GM03348 (cell line): Measurements from ENCODE around the gene SLC24A3.
A peak's percentile ranks its signal among the peaks of the same experiment; 100 is the strongest.

Experiments
- DNase-seq: peaks from one replicate; pipeline ENCODE4 v3.0.0; 2012; ENCODE audit warnings: low spot score

SLC24A3 gene

DNA sequence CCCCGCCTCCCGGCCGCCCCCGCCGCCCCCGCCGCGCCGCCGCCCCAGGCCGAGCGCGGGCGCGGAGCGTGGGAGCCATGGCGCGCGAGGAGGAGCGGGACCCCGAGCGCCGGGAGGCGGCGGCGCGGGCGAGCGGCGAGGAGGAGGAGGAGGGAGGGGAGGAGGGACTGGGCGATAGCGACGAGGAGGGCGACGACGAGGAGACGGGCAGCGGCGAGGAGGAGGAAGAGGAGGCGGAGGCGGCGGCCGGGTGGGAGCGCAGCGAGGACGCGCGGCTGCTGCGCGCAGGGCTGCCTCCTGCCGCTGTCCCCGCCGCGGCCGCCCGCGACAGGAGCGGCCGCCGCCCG is at the start of gene SLC24A3:
SLC24A3 (plus strand) TSS at position 174 of the 347 bp plus-strand sequence.
- DNase-seq, result no peak

DNA sequence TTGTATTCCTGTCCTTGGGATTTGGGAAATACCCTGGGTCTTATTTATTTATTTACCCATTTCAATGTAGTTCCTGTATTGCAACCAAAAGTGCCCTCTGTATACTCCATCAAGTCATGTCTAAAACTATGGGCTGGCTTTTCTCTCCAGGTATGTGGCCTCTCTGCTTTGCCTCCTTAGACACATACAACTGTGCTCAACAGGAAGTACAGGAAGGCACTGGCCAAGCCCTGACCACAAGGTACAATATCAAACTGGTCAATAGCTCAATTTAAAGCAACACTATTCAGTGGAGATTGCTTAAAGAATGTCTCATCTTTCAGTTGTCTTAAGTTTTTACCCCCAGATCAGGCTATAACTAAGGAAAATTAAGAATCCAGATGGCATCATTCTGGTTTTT is 42.3 kb upstream of the SLC24A3 start:
- no peak for DNase-seq

DNA sequence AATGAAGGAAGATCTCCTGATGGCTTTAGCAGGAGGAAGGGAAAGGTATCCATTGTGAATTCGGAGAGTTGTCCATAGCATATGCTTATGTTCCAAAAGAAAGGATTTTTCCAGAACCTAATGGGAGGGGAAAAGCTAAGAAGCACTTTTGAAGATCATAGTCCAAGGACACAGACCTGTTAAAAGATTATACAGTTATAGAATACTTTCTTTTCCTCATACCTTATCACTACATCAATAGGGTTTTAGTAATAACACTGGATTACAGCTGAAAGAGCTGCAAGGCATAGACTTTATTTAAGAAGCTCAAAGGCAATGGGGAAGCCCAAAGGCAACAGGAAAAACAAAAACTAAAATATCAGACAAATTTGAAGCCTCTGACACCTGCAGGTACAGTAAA is 39.8 kb upstream of the SLC24A3 start:
- DNase-seq, result no peak

DNA sequence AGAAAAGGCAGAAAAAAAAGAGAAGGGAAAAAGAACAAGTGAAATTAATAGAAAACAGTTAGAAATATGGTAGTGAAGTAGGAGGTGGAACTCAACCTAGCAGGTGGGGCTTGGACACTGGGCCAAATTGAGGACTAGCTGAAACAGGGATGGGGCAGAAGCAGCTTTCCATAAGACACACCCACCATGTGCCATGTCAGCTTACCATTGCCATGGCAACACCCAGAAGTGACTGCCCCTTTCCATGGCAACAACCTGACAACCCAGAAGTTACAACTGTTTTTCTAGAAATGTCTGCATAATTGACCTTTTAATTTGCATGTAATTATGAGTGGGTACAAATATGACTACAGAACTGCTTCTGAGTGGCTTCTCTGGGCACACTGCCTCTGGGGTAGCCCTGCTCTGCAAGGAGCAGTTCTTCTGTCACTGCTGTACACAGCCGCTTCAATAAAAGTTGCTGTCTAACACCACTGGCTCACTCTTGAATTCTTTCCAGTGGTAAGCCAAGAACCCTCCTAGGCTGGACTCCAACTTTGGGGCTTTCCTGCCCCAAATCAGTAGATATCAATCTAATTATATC is 35.9 kb upstream of the SLC24A3 start:
- no peak for DNase-seq

DNA sequence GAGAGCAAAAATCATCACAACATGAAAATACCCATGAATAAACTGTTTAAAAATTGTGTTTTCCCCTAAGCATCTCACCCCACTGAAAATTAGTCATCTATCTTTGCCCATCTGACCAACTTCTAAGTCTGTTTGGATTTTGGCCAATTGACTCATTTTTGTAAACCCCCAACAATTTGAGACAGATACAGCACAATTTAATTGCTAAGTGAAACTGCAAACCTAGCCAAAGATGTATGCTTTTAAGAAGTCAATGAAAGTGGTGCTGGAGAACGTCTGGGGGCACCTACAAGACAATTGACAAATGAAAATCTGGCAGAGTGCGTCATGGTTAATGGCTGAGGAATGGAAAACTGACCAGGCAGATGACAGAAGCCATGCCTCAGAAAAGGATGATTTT is 30.9 kb upstream of the SLC24A3 start:
- no peak for DNase-seq

DNA sequence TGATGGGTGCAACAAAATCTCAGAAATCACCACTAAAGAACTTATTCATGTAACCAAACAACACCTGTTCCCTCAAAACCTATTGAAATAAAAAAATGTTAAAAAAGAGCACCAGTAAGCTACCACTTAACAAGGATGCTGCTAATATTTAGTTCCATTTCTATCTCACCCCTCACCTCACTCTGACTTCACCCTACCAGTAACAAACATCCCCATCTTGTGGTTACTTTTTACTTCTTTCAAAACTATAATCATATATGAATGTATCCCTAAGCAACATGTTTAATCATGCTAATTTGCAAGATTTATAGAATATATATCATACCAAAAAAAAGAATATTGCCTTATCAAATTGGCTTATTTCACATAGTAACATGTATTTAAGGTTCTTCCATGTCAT is 27.4 kb upstream of the SLC24A3 start:
- DNase-seq, result no peak

DNA sequence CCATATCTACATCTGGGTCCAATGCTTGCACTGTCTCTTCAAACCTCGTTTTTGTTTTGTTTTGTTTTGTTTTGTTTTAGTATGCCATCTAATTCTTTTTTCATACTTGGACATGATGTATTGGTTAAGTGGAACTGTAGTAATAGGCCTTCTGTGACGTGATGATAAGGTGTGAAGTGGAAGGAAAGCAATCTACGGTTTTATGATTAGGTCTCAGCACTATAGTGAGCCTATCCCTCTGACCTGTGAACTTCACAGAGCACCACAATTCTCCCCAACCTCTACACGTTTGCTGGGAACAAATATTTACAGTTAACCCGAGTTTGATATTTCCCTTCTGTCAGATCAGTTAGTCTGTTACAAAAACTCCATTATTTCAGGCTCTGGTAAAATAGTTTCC is 19.1 kb upstream of the SLC24A3 start:
- DNase-seq, result no peak

DNA sequence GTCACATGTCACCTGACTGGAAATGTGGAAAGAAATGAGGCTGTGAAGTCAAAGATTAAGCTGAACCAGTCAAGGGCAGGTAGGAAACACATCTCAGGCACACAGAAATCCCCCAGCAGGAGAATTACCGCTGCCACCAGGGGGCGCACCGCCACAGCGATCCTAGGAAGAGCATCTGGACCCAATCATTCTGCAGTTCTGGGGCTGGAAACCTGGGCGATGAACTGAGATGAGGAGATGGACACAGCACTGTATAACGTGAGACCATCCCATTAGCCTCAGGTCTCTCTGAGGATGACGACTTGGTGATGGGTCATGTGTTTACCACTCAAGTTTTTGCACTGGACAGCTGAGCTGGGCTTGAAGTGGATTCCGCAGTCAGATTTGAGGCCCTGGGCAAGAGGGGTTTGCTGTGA is 6.5 kb upstream of the SLC24A3 start:
- peak; percentile 77 for DNase-seq

DNA sequence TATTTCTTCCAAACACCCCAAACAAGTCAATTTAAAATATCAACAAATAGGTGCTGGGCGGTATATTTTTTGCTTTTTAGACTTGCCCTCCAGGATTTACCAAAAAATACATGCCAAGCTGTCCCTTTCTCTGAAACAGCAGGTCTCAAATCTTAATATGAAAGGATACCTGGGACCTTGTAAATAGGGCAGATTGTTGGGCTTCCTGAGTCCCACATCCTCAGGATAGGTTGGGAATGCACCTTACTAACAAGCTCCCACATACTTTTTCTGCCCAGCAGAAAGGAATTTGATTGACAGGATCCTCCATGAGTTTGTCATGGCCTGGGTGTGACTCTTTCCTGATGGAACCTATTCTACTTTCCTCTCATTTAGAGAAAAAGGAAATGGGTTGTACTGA is 4.9 kb upstream of the SLC24A3 start:
- no peak for DNase-seq

DNA sequence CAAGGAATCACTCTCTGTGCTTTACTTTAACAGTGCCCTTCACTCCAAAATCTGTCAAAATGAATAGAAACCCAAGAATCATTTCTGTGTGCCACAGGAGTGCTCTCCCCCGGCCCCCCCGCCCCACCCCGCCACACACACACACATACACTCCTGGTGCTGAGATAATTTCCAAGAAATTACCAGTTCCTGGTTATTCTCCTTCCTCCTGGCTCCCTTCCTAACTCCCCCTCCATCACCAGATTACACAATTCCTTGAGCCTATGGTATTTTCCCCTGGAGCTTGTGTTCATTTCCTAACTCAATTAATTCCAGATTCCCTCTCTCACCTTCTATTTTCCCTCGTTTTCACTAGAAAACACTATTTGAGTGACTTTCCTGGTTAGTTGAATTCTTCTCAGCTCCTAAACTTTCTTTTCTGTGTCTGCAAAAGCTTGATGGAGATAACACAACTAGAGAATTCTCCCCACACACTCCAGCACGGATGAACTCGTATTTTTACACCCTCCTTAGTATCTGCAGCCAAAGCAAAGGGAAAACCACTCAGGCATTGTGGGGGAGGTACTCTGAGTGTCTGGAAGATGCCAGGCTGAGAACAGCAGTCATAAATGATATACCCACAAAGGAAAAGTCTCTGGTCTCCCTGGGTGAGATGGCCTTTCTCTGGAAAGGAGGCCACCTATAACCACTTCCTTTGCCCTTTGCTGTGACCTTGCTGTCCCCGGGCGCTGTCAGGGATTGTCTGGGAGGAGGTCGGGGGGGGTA is 1.9 kb upstream of the SLC24A3 start:
- DNase-seq, result peak; percentile 31

DNA sequence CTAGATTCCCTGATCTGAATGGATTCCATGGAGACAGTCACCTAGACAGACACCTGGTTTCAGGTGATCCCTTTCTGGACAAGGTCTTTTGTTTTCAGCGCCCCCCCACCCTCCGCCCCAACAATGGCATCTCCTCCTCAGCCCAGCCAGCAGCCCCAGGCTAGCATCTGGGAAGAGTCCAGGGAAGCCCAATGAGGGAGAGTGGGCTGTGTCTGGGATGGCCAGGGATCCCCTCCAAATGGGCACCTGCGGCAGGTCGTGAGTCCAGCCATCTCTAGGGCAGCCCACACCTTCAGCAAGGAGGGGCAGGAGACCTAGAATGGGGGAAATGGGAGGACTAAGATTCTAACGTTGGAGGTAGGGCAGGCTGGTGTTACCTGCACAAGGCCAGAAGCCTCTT is 1.2 kb upstream of the SLC24A3 start:
- no peak for DNase-seq

DNA sequence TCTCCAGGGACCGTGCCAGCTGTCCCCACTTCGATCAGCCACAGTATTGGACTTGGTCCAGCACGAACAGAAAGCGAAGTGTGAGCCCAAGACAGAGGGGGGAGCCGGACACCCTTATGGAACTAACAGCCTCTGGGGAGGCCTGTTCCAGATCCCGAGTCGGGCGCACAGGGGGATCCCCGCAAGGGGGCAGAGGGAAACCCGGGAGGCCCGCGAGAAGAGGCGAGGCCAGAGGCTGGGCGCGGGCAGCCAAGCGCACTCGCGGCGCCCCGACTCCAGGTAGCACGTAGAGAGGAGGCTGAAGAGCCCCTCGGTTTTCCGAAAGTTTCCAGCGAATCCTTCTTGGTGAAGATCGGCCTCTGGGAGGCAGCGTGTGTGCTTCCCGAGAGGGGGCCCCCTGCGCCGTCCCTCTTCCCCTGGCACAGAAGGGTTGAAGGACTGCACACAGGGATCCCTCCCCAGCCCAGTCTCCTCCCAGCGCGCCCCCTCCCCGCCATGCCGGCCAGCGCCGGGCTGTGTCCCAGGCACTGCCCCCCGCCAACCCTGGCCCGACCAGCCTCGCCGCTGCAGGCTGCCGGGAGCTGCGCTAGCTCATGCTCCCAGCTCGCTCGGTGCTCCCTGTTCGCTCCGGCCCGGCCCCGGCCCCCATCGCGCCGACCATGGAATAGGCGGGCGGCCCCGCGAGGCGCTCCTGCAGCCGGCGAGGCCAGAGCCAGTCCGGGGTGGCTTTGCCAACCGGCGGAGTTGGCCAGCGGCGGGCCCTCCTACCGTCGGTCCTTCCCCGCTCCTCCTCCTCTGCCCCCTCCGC is 577 bp upstream of the SLC24A3 start:
- peak; percentile 22 for DNase-seq

DNA sequence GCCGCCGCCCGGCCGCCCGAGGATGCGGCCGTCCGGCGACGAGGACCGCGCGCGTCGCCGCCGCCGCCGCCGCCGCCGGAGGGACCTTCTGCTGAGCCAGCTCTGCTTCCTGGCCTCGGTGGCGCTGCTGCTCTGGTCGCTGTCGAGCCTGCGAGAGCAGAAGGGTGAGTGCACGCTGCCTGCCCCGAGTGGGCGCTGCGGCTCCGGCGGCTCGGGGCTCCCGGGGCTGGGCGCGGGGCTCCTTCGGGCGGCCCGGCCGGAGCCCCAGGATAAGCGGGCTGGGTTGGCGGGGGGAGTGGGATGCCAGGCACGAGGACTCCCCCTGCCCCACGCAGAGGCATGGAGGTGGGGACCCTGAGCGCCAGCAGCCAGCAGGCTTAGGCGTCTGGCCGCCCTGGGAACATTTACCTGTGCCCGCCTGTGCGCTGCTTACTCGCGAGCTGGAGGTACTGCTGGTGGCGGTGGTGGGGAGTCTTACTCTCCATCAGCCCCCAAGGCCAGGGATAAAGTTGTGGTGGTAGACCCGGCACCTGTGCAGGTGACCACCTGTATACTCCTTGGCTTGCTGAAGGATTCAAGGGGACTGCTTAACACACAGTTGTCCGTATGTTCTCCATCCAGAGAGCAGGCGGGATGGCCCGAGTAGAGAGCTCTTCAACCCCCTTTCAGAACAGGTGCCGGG is 520 bp downstream of the SLC24A3 start:
- peak; percentile 54 for DNase-seq

DNA sequence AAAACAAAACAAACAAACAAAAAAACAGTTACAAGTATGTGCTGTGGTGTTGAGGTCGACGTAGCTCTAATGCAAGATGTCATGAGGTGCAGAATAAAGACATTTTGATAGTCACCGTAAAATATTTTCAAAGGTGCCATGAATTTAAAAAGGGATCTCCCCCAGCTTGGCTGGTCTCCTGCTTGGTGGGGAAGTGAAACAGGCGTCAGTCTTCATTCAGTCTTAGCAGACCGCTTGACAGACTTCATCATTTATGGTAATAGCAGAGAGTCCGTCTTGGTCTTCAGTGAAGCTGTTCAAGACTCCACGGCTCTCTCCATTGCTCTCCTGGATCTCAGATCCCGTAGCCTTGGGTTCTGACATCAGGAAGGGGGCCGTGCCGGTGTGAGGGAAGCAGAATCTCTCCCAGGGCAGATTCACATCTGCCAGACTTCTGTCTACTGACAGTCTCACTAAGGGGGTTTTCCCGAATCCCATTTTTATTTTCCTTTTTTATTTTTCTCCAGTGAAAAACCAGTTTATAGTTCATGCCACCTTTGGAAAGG is 1.6 kb downstream of the SLC24A3 start:
- DNase-seq, result no peak

DNA sequence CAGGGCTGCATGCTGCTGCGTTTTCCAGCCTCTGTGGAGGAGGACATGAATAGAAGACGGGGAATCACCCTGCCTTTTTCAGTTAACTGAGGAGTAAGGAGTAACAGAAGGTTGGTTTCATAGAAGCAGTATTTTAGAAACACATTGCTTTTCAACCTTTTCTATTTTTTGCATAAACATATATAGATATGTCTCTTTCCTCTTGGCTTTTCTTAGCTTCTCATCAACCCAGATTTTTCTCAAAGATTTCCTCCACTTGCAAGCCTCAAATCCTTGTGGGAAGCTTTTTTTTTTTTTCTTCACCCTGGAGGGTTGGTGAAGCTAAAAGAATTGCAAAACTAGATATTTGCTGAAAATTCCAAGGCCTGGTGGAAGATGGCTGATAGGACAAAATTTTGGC is 6.0 kb downstream of the SLC24A3 start:
- DNase-seq, result no peak

DNA sequence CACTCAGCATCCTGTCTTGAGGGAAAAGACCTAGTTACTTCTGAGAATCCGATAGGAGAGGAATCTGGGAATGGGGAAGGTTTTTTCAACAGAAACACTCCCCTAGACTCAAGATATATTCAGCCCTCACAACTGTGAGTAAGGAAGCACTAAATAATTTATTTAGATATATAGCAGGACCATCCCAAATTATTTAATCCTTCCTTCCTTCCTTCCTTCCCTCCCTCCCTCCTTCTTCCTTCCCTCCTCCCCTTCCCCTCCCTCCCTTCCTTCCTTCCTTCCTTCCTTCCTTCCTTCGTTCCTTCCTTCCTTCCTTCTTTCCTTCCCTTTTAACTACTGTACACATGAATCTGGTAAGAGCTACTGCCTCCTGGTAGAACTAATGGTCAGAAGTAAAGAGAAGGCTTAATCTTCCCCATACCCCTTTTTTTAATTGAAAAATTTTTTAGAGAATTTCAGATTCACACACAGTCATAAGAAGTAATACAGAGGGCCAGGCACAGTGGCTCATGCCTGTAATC is 10.1 kb downstream of the SLC24A3 start:
- no peak for DNase-seq

DNA sequence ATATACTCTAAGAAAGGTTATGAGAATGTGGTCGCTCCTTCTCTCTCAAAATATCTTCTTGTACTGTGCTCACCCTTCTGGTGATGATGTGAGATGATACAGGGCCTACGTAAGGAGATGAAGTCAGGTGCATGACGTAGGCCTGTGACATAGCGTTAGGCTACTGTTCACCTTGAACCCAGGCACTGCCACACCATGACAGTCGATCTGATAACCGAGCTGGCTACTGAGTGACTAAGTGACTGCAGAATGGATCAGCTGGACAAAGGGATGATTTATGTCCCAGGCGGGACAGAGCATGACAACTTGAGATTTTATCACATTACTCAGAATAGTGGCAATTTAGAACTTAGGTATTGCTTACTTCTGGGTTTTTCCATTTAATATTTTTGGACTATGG is 11.2 kb downstream of the SLC24A3 start:
- no peak for DNase-seq

DNA sequence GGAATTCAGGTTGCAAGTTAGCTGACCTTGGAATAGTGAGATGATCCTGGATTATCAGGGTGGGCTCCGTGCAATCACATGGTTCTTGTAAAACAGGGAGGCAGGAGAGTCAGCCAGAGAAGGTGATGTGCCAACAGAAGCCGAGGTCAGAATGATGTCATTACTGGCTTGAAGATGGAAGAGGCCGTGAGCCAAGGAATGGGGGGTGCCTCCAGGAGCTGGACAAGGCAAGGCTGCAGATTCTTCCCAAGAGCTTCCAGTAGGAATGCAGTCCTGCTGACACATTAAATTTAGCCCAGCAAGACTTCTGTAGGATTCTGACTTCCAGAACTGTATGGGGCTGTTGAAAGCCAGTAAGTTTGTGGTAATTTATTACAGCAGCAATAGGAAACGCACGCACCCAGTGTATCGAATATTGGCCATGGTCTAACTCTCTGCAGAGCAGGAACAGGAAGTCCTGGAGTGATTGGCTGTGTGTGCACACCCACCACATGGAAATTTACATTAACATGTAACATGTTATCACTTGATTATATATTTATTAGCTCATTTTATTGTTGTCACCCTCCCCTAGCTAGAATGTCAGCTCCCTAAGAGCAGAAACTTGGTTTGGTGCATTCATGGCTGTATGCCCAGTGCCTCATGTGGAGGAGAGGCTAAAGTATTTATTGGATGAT is 19.1 kb downstream of the SLC24A3 start:
- DNase-seq, result no peak

DNA sequence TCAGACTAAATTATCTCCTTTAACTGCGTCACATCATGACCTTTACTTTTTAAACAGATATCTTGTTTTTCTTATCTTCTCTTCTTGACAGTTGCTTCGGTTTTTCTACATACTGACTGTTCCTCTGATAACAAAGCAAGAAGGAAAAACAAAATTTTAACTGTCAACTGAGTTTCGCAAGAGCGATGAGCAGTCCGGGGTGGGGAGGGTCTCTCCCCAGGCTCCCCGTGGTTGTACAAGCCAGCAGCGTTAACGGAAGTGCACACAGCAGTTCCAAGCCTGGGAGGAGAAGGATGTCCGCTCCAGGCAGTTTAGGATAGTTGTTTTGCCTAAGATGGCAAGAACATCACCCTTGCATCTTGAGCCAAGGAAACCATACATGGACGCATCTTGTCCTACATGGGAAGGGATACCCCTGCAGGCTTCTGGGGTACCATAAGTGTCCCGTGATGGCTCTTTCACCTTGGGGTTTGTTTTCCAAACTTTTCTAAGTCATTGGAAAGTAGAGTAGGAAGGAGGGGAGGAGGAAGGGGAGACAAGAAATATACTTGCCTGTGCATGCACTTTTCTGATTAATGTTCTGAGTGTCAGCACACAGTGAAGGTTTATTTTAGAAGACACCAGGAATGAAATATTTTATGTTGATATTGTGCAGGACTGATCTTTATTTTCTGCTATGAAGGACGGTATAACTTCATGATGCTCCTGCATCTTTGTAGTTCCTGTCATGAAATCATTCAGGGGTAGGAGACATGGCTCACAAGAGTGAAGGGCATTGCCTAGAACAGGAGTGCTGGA is 20.8 kb downstream of the SLC24A3 start:
- no peak for DNase-seq

DNA sequence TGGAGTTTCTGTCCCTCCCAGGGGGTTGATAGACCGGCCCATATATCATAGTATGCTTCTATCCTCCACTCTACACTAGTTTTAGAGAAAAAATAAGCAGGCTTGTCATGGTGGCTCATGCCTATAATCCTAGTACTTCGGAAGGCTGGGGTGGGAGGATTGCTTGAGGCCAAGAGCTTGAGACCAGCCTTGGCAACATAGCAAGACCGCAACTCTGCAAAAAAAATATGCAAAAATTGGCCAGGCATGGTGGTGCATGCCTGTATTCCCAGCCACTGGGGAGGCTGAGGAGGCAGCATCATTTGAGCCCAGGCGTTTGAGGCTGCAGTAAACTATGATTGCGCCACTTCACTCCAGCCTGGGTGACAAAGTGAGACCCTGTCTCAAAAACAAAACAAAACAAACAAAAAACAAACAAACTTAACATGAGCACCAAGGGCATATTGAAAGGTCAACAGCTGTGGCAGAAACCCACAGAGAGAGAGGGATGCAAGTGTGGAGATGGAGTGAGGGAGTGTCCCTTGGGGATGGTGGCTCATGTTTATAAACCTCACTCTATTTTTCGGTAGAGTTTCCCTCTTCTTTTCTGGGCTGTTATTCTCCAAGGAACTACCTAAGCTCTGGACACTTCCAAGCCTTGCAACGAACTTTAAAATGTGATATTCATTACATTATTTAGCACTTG is 24.1 kb downstream of the SLC24A3 start:
- DNase-seq, result no peak
